Stimulated activated CD4-positive, alpha-beta T cell treated with anti-CD3 and anti-CD28 coated beads, TNF-alpha, amount 100 ng/mL, for 1 hour (primary cell): ENCODE measurements around the gene FAM186B.
A peak's percentile ranks its signal among the peaks of the same experiment; 100 is the strongest.

Experiments used
- DNase-seq, 3 donors: peaks; one replicate each; pipeline ENCODE4 v3.0.0-alpha.2; 2020; ENCODE audit warnings: low read depth in 3 of 3, low spot score in 1 of 3

Gene FAM186B

GRCh38 chr12:49577589-49578315, 27.7 kb downstream of the FAM186B start:
- no peak for DNase-seq

- no peak for DNase-seq
These were observed 36.8 kb downstream of the FAM186B start for GRCh38 chr12:49568442-49569162.

DNA sequence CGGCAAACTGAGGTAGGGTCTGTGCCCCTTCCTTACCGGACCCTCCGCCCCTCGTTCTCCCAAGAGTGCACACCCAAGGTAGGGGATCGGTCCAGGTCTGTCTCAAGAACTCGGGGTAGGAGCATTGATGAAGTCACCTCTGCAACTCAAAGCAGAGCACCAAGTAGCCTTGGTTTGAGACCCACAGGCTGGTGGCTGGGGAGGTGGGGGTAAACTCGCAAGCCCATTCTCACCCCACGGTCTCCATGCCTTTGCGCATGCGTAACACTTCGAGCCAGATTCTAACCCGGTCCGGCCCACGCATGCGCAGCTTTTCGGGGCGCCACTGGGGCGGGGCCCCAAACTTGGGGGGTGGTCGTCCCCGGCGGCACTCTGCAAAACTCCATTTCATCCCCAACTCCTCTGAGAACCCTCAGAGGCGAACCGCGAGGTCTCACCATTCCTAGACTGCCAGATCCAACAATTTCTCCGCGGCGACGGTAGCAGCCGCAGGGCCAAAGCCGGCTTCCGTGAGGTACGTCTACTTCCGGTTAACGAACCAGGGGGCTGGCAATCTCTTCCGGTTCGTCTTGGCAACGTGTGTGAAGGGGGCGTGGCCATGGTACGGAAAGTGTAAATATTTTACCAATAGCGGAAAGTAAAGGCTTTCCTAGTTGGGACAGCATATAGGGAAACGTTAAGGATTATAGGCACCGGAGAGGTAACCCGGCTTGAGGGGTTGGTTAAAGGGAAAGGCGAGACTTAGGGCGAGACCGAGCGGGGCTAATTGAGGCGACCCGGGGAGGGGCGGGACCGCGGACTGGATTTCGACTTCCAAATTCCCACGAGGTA, 37.6 kb downstream of the FAM186B start, which contains the start of gene MCRS1:
TSS of gene MCRS1 (minus strand) at position 532 of the 831 bp plus-strand sequence. CDS start 1,411 bp downstream, outside the sequence.
- peak; percentile 78 to 81 (median 80) for DNase-seq

- no peak for DNase-seq
These were observed 38.2 kb downstream of the FAM186B start for GRCh38 chr12:49567302-49567610.

DNA sequence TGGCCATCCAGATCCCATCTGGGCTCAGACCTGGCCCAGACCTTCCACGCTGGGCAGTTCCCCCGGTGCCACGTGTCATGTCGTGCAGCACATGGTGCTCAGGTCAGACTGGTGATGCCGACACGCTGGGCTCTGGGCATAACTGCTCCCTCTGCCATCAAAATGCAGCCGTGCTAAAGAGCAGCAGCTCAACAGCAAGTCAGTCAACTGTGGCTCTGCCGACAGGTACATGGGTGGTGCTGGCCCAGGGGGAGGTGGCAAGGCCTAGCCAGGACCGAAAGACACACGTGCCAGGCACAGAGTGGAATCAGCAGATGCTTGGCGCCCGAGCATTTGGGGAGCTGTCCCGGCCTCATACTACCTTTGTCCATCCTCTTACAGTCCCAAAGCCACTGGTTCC, 39.1 kb downstream of the FAM186B start:
- DNase-seq = no peak

DNA sequence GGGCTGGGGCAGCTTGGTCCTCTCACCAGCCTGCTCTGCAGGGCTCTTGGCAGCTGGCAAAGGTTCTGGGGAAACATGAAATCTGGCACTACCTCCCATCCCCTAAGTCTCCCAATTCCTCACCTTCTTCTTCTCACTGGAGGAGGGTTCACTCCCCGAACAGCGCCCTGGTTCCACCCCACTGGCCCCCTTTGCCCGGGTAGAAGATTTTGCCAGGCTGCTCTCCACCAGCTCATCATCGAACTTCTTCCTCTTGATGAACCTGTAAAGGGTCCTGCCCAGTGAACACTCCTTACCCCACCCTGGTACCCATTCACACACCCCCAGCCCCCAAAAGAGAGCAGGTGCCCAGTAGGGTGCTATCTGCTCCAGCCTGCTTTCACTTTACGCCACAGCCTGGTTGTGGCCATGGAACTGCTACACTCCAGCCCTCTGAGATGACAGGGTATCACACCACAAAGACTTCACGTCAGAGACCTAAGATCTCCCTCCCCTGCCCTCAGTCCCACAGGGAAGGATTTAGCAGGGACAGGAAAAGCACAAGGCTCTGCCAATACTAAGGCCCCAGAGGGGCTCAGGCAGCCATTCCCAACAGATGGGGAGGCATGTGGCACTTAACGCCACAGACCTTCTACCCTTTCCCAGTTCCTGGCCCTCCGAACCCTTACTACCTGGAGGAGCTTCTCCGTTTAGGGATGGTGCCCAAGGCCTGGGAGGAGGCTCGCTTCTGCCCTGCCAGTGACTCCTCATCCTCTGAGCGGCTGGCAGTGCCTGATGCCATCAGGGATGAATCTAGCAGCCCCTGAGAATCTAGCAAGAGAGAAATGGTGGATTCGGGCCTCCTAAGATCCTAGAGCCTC, 39.8 kb downstream of the FAM186B start:
- no peak for DNase-seq

DNA sequence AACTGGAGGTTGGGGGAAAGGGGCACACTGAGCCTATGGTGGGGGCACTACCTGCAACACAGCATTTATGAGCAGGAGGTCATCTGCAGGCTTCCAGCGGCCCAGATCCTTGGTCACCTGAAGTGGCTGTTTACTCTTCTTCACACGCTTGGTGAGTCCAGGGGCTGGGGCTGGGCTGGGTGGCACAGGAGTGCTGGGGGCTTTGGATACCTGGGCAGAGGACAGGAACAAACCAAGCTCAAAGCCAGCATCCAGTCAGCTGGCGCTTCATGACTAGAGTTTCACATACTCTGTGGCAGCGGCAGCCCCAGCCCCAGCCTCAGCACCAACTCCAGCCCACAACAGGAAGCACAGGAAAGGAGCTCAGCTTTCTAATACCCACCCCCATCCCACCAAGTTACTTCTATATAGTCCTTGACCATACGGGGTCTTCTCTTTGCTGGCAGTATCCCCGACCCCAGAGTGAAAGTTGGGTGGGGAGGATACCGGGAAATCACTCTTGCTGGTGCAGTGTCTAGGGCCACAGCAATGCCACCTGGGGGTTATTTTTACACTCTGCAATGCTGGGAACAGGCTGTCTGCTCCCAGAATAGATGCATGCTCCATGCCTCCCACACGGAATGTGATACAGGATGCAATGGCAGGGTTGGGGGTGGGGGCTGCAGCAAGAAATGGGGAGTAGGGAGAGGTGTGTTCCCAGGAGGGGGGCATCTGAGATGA, 40.6 kb downstream of the FAM186B start:
- DNase-seq = no peak

- no peak for DNase-seq
These were observed 41.3 kb downstream of the FAM186B start for GRCh38 chr12:49563951-49564685.

DNA sequence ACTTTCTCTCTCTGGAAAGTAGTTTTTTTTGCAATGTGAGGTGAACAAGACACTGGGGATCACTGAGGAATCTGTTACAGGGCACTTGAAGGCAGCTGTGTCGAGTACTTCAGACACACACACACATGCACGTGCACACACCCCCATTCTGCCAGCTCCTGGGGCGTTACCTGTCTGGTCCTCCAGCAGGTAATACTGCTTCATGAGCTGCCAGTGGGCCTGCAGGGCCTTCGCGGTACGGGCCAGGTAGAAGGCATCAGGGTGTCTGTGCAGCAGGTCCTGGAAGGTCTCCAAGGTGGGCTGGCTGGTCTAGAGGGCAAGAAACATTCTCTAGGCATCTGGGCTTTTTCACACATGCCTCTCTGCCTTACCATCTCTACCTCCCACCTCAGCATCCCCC, 42.6 kb downstream of the FAM186B start:
- no peak for DNase-seq

DNA sequence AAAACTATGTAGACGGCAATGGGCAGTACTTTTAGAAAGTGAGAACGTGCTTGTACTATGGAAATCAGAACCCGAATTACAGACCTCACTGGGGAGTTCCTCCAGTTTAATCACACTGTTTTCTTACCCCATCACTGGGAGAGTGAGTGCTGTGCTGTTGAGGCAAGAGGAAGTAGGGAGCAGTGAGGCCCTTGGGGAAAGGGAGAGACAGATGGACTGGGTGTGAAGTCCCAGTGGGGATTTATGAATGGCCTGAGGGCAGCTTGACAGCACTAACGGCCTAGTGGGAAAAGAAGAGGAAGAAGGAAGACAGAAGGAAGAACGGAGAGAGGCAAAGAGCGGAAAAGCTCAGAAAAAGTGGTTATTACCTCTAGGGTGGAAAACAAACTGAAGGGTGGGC, 43.2 kb downstream of the FAM186B start:
- no peak for DNase-seq

DNA sequence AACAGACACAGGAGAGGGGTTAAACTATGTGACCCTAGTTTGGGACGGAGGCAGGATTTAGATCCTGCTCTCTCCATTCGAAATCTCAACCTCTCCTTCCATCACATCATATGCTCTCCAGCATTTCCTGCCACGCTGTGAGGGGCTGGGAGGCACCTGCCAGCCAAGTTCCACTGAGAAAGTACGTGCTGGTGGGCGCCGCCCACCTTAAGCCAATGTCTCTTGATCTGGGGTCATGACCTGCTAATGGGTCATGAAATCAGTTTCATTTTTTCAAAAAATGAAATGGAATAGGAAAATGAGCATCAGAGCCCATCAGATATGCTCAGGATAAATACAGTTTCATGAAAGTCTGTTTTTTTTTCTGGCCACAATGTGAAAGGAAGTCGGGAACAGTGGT, 44.7 kb downstream of the FAM186B start:
- no peak for DNase-seq

DNA sequence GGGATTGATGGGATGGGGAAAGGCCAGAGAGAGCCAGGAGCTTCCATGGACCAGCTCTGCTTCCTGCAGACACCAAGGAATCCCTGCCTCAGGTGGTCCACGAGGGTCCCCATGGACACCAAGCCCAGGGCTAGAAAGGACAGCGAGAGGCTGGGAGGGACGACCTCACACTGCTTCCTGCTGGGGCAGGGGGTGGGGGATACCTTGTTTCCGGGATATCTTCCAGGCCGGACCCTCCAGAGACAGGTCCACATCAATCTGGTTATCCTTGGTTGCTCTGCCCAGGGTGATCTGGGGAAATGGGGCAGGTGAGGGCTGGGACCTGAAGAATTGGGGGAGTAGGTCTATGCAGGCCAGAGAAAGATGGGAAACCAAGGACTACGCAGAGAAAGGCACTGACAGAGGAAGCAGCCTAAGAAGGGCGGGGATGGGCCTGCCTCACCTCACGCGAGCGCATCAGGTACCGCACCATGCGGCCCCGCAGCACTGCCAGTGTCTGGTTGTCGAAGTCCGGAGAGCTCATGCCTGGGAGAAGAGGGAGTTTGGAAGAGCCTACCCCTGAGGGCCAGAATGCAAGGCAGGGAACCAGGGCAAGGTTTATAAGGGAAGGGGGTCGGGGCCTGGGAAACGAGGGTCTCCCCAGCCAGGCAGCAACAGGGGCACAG, 46.3 kb downstream of the FAM186B start:
- no peak for DNase-seq

DNA sequence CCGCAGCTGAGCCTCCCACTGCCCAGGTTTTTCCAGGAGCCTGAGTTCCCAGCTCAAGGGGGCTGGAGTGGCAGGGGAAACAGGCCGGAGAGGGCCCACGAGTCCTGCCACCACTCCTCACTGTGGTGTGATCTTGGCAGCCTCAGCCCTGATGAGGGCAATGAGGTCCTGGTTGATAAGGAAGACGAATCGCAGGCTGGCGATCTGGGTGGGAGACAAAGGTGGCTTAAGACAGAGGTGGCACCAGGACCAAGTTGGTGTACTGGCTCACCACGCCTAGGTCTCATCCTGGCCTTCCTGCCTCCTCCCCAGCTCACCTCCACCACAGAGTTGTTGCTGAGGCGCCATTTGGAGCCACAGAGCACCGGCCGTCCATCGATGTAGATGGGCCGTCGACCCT, 46.9 kb downstream of the FAM186B start:
- DNase-seq = no peak

- no peak for DNase-seq
These were observed 47.6 kb downstream of the FAM186B start for GRCh38 chr12:49557917-49558215.

DNA sequence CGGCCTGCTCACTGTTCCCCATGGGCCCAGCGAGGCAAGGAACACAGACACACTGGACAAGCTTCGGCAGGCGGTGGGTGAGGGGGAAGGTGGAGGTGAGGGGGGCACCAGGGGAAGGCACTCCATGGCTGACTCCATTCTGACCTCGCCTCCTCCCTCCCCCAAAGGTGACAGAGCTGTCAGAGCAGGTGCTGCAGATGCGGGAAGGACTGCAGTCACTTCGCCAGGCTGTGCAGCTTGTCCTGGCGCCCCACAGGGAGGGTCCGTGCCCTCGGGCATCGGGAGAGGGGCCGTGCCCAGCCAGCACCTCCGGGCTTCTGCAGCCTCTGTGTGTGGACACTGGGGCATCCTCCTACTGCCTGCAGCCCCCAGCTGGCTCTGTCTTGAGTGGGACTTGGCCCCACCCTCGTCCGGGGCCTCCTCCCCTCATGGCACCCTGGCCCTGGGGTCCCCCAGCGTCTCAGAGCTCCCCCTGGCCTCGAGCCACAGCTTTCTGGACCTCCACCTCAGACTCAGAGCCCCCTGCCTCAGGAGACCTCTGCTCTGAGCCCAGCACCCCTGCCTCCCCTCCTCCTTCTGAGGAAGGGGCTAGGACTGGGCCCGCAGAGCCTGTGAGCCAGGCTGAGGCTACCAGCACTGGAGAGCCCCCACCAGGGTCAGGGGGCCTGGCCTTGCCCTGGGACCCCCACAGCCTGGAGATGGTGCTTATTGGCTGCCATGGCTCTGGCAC, 48.1 kb downstream of the FAM186B start:
- no peak for DNase-seq

DNA sequence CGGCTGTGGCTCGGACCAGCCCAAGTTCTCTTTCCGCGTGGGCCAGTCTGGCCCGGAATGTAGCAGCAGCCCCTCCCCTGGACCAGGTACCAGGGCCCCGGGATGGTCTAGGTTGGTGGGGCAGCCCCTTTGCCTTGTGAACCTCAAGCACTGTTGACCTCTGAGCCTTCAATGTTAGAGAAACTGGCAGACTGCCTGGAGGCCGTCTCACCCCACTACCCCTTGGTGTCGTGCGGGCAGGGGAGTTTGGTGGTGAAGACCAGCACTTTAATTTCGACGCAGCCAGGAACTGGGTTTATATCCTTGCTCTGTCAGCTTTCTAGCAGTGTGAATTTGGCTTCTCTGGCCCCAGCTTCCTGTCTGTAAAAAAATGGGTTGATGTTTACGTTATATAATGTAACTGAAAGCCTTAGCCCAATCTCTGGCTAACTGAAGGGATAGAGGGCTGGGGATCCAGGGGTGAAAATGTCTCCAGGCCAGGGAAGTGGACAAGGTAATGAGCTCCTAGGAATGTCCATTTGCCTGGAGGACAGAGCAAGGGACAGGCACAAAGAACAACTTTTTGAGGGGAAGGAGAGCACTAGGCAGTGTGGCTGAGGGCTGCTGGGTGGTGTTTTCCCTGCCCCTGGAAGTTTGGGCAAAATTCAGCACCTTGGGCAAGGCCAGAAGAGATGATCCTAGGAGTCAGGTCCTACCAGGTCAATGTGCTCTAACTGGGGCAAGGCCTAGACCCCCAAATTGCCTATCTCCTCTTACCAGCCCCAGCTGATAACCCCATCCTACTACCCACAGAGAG, 48.9 kb downstream of the FAM186B start:
- DNase-seq = no peak

GRCh38 chr12:49555631-49556390, 49.6 kb downstream of the FAM186B start:
- no peak for DNase-seq
